ENCODE measurements around the gene APELA.
"Not testable (repeated sequence)": the region's sequence is repeated elsewhere in the genome, so short reads cannot be mapped to it uniquely, and the experiment has no call there.

APELA gene

DNA sequence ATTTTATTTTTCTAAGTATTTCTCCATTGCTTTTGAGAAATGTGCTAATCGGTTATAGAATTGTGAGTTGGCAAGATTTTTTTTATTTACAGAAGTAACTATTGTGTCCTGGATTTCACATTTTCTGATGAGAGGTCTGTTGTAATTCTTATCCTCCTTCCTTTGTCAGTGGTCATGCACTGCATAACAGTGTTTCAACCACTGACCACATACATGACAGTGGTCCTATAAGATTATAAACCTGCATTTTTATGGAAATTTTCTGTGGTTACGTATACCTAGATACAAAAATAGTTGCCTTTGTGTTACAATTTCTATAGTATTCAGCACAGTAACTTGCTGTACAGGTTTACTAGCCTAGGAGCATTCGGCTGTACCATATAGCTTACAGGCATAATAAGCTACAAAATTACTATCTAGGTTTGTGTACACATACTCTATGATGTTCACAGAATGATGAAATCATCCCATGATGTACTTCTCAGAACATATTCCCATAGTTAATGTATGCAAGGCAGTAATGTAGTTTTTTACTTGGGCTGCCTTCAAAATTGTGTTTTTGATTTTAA lies 47.8 kb downstream of the APELA start:
- H3K4me3 ChIP-seq (ENCODE audit: low read depth, low read length): no peak overlapping the region
- TF ChIP-seq, protein P1, sequence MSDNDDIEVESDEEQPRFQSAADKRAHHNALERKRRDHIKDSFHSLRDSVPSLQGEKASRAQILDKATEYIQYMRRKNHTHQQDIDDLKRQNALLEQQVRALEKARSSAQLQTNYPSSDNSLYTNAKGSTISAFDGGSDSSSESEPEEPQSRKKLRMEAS (IDR thresholded peaks at IDR 0.05; ENCODE audit: low read depth, low read length): no peak
- TF ChIP-seq, protein P2, sequence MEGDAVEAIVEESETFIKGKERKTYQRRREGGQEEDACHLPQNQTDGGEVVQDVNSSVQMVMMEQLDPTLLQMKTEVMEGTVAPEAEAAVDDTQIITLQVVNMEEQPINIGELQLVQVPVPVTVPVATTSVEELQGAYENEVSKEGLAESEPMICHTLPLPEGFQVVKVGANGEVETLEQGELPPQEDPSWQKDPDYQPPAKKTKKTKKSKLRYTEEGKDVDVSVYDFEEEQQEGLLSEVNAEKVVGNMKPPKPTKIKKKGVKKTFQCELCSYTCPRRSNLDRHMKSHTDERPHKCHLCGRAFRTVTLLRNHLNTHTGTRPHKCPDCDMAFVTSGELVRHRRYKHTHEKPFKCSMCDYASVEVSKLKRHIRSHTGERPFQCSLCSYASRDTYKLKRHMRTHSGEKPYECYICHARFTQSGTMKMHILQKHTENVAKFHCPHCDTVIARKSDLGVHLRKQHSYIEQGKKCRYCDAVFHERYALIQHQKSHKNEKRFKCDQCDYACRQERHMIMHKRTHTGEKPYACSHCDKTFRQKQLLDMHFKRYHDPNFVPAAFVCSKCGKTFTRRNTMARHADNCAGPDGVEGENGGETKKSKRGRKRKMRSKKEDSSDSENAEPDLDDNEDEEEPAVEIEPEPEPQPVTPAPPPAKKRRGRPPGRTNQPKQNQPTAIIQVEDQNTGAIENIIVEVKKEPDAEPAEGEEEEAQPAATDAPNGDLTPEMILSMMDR (IDR thresholded peaks at IDR 0.05; ENCODE audit: low read depth, low read length): no peak
- no peak for TF ChIP-seq POLR2A (IDR thresholded peaks at IDR 0.05; ENCODE audit: extremely low read depth, insufficient read length)
- no peak for TF ChIP-seq MYC (IDR thresholded peaks at IDR 0.05; ENCODE audit: low read depth, low read length)
- DNase-seq (ENCODE audit: low read depth): no peak

DNA sequence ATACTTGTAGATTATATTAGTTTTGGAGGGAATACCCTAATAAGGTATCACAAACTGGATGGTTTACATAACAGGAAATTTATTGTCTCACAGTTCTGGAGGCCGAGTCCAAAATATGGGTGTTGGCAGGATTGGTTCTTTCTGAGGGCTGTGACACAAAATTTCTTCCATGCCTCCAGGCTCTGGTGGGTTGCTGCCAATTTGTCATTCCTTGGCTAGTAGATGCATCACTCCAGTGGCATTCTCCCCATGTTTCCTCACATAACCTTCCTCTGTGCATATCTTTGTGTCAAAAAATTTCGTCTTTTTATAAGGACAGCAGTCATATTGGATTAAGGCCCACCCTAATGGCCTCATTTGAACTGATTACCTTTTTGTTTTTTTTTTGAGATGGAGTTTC lies 49.3 kb downstream of the APELA start:
- no peak for DNase-seq (ENCODE audit: low read depth)
- TF ChIP-seq POLR2A (IDR thresholded peaks at IDR 0.05; ENCODE audit: extremely low read depth, insufficient read length): no peak
- TF ChIP-seq MYC (IDR thresholded peaks at IDR 0.05; ENCODE audit: low read depth, low read length): no peak
- no peak overlapping the region for H3K4me3 ChIP-seq (ENCODE audit: low read depth, low read length)

DNA sequence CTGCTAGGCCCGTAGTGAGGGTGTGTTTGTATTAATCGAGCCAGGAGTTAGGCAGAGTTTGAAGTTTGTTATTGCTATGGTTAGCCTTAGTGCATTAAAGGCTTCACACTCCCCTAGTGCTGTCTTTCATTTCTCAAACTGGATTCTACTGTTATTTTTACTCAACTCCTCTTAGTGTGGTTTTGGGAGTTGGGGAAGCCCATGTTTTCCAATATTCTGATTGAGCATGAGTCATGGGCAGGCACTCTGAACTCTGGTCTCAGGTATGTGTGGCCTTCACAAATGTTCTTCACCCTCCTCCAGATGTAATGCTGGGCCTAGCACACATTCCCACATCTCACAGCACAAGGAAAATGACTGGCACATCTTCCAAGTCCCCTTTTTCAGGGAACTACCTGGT lies 50.1 kb downstream of the APELA start:
- not testable (repeated sequence) for DNase-seq (ENCODE audit: low read depth)

DNA sequence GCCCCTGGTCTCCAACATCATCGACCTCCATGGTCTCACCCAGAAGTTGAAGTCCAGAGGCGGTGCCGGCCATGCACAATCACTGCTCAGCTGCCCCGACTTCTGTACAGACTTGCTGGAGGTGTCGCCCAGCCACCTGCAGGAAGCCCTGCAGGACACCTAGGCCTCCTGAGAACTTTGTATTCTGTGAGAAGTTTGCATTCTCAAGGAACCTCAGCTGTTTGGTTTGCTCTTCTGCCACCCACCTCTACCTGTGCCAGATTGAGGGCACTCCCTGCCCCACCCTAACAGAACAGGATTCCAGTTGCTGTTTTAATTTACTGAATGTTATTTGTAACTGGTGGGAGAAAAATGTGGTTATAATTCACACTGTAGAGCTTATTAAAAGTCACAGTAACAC lies 53.7 kb downstream of the APELA start:
- no peak overlapping the region for H3K4me3 ChIP-seq (ENCODE audit: low read depth, low read length)
- no peak for DNase-seq (ENCODE audit: low read depth)
- TF ChIP-seq, protein P2 (IDR thresholded peaks at IDR 0.05; ENCODE audit: low read depth, low read length): no peak
- TF ChIP-seq MYC (IDR thresholded peaks at IDR 0.05; ENCODE audit: low read depth, low read length): no peak
- TF ChIP-seq, protein P1 (IDR thresholded peaks at IDR 0.05; ENCODE audit: low read depth, low read length): no peak
- TF ChIP-seq POLR2A (IDR thresholded peaks at IDR 0.05; ENCODE audit: extremely low read depth, insufficient read length): no peak

More for the DNA sequence above, 50.1 kb downstream of the APELA start:
- not testable (repeated sequence) for H3K4me3 ChIP-seq (ENCODE audit: low read depth, low read length)

DNA sequence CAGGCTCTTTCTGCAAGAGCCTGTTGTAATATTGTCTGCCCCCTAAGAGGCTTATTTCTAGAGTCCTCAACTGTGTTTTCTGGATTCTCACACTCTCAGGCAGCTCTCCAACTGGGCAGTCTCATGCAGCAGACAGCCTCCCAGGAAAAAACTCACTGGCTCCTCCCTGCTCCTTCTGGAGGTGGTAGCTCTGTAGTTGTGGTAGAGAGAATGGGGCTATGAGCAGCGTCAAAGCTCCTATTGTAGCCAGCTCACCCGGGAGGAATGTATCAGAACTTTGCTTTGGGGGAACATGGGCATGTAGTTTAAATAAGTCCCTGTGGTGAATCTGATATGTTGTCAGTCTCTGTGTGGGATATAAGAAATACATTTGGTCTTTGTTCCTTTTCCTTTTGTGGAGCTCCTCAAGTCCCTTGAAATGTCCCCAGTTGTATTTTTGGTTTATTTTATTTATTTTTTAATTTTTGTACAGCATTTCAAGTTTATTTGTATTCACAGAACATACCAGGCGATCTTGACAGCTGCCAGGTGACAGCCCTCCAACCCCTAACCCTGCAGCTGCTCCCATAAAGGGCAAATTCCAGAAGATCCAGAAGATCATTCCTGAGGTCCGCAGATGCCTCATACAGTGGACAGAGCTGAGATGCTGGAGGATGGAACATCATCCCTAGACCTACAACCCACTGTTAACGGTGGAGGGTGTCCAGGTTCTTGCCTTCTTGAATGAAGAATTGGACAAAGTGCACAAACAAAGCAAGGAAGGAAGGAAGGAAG lies 54.8 kb downstream of the APELA start:
- no peak for DNase-seq (ENCODE audit: low read depth)

DNA sequence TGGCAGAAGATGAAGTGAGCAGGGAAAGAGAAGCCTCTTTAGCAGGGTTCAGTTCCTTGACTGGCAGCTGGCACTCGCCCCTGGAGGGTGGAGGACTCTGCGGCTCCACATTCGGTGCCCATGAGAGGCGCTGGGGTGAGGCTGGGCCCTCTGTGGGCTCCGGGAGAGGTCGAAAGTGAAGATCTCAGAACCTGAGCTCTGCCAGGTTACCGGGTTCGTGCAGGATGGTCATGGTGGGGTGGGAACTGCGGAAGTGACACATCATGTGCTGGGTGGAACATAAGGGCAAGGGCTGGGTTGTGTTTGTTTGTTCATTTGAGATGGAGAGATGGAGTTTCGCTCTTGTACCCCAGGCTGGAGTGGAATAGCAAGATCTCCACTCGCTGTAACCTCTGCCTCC lies 56.3 kb downstream of the APELA start:
- H3K4me3 ChIP-seq (ENCODE audit: low read depth, low read length): no peak overlapping the region
- TF ChIP-seq, protein P1 (IDR thresholded peaks at IDR 0.05; ENCODE audit: low read depth, low read length): no peak
- no peak for TF ChIP-seq POLR2A (IDR thresholded peaks at IDR 0.05; ENCODE audit: extremely low read depth, insufficient read length)
- no peak for TF ChIP-seq MYC (IDR thresholded peaks at IDR 0.05; ENCODE audit: low read depth, low read length)
- TF ChIP-seq, protein P2 (IDR thresholded peaks at IDR 0.05; ENCODE audit: low read depth, low read length): no peak
- DNase-seq (ENCODE audit: low read depth): no peak

More for the DNA sequence above, 54.8 kb downstream of the APELA start:
- no peak overlapping the region for H3K4me3 ChIP-seq (ENCODE audit: low read depth, low read length)
- TF ChIP-seq MYC (IDR thresholded peaks at IDR 0.05; ENCODE audit: low read depth, low read length) (no peak), POLR2A (IDR thresholded peaks at IDR 0.05; ENCODE audit: extremely low read depth, insufficient read length) (no peak)
- TF ChIP-seq, protein P1 (IDR thresholded peaks at IDR 0.05; ENCODE audit: low read depth, low read length): no peak
- TF ChIP-seq, protein P2 (IDR thresholded peaks at IDR 0.05; ENCODE audit: low read depth, low read length): no peak
